ENCODE data around the gene TCF12. TPM values are rescaled to one million over a fixed set of nuclear protein-coding genes. Genes with fewer than 3 reads are reported as not detected.

Gene TCF12
- polyA plus RNA-seq, 3 donors = 15.8 to 52.5 (median 27.6) TPM

DNA sequence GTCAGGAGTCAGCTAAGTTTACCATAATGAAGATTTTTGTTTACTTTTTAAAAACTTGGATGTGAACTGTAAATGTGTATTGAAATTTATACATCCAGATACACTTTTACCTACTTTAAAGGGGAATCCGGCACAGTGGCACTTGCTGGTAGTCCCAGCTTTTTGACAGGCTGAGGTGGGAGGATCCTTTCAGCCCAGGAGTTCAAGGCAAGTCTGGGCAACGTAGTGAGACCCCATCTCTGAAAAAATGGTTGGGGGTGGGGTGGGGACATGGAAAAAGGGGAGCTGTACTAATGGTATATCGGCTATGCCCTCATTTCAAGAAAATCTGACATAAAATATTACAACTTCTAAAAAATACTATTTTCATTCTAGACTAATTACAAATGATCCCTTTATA, 362.0 kb downstream of the TCF12 start:
- H2AFZ ChIP-seq (ENCODE audit: insufficient read depth, low read depth, low read length, poor library complexity, severe bottlenecking) = no peak overlapping the region
- WGBS (ENCODE audit: insufficient coverage) = no CpG with 5 or more reads among the region's 3 CpGs
- H3K9me3 ChIP-seq (replicated peaks in 1 of 2; ENCODE audit: control insufficient read depth in 1 of 2, insufficient read depth in 1 of 2, low read length in 2 of 2) = no peaks in the 10 kb centered on the region
- DNase-seq = no peak
- H3K27me3 ChIP-seq (ENCODE audit: control insufficient read depth in 2 of 2, insufficient read depth in 2 of 2, low read length in 2 of 2) = no peaks in the 10 kb centered on the region
- Mint-ChIP-seq H3K9me3 (peaks cover 0 to 1% (median 0%) of the 10 kb centered on the region in 7 donors), H3K4me3 (no peak overlapping the region), H3K27me3 (ENCODE audit: low read depth in 3 of 3) (no peaks in the 10 kb centered on the region), H3K4me1 (peaks cover 41% of the 10 kb centered on the region), H3K36me3 (peaks cover 52 to 53% of the 10 kb centered on the region in 2 donors), H3K27ac (no peak overlapping the region)
- H3K4me2 ChIP-seq (replicated peaks; ENCODE audit: extremely low read depth, low read length, poor library complexity, severe bottlenecking) = no peak overlapping the region
- no peak overlapping the region for H3K27ac ChIP-seq (ENCODE audit: low read depth in 1 of 2, low read length in 2 of 2)
- intact Hi-C loops (cut with micrococcal nuclease) = no loop called here
- peaks cover 18 to 28% of the 10 kb centered on the region in 2 donors for H3K4me1 ChIP-seq (ENCODE audit: control insufficient read depth in 1 of 2, insufficient read depth in 2 of 2, low read length in 2 of 2)
- H3K79me2 ChIP-seq (ENCODE audit: insufficient read depth, low read length) = no peaks in the 10 kb centered on the region
- peaks cover 9 to 50% of the 10 kb centered on the region in 2 donors for H3K36me3 ChIP-seq (replicated peaks in 1 of 2; ENCODE audit: control insufficient read depth in 1 of 2, insufficient read depth in 2 of 2, low read length in 2 of 2)
- H3K9ac ChIP-seq (ENCODE audit: insufficient read depth, low read length, poor library complexity, severe bottlenecking) = no peak overlapping the region
- TF ChIP-seq, protein P1, sequence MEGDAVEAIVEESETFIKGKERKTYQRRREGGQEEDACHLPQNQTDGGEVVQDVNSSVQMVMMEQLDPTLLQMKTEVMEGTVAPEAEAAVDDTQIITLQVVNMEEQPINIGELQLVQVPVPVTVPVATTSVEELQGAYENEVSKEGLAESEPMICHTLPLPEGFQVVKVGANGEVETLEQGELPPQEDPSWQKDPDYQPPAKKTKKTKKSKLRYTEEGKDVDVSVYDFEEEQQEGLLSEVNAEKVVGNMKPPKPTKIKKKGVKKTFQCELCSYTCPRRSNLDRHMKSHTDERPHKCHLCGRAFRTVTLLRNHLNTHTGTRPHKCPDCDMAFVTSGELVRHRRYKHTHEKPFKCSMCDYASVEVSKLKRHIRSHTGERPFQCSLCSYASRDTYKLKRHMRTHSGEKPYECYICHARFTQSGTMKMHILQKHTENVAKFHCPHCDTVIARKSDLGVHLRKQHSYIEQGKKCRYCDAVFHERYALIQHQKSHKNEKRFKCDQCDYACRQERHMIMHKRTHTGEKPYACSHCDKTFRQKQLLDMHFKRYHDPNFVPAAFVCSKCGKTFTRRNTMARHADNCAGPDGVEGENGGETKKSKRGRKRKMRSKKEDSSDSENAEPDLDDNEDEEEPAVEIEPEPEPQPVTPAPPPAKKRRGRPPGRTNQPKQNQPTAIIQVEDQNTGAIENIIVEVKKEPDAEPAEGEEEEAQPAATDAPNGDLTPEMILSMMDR (IDR thresholded peaks at IDR 0.05) = no peak
- no peak overlapping the region for H3K4me3 ChIP-seq (replicated peaks in 1 of 3; ENCODE audit: low read depth in 2 of 3, low read length in 3 of 3)
- no peaks in the 10 kb centered on the region for H4K20me1 ChIP-seq (ENCODE audit: insufficient read depth, low read length)

DNA sequence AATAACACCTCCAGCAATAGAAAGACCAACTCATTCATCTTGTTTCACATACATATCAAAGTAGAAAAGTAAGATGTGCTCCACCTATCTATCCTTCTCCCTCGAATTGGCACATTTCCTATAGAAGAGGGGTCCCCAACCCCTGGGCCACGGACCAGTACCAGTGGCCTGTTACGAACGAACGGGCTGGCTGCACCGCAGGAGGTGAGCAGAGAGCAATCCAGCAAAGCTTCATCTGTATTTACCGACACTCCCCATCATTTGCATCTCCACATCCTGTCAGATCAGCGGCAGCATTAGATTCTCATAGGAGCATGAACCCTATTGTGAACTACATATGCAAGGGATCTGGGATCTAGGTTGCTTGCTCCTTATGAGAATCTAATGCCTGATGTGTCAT, 362.9 kb downstream of the TCF12 start:
- Mint-ChIP-seq H3K27me3 (ENCODE audit: low read depth in 3 of 3) (peaks cover 0 to 2% (median 0%) of the 10 kb centered on the region in 3 donors), H3K9me3 (peaks cover 0 to 1% (median 0%) of the 10 kb centered on the region in 7 donors), H3K4me3 (peak overlapping the region in 1 of 2 donors; percentile 45), H3K27ac (peak overlapping the region in 2 of 7 donors; percentile 51 to 77), H3K4me1 (peaks cover 37% of the 10 kb centered on the region), H3K36me3 (peaks cover 52% of the 10 kb centered on the region in 2 donors)
- no peak for DNase-seq
- H3K4me2 ChIP-seq (replicated peaks; ENCODE audit: extremely low read depth, low read length, poor library complexity, severe bottlenecking) = no peak overlapping the region
- no peaks in the 10 kb centered on the region for H3K9me3 ChIP-seq (replicated peaks in 1 of 2; ENCODE audit: control insufficient read depth in 1 of 2, insufficient read depth in 1 of 2, low read length in 2 of 2)
- no peaks in the 10 kb centered on the region for H4K20me1 ChIP-seq (ENCODE audit: insufficient read depth, low read length)
- TF ChIP-seq, protein P1 (IDR thresholded peaks at IDR 0.05) = no peak
- H3K9ac ChIP-seq (ENCODE audit: insufficient read depth, low read length, poor library complexity, severe bottlenecking) = no peak overlapping the region
- no peak overlapping the region for H3K4me3 ChIP-seq (replicated peaks in 1 of 3; ENCODE audit: low read depth in 2 of 3, low read length in 3 of 3)
- intact Hi-C loops (cut with micrococcal nuclease) = no loop called here
- H3K27ac ChIP-seq (ENCODE audit: low read depth in 1 of 2, low read length in 2 of 2) = no peak overlapping the region
- peaks cover 4 to 50% of the 10 kb centered on the region in 2 donors for H3K36me3 ChIP-seq (replicated peaks in 1 of 2; ENCODE audit: control insufficient read depth in 1 of 2, insufficient read depth in 2 of 2, low read length in 2 of 2)
- no peaks in the 10 kb centered on the region for H3K27me3 ChIP-seq (ENCODE audit: control insufficient read depth in 2 of 2, insufficient read depth in 2 of 2, low read length in 2 of 2)
- 87% methylated on average over 4 of the region's 8 CpGs for WGBS (ENCODE audit: insufficient coverage)
- H2AFZ ChIP-seq (ENCODE audit: insufficient read depth, low read depth, low read length, poor library complexity, severe bottlenecking) = no peak overlapping the region
- H3K4me1 ChIP-seq (ENCODE audit: control insufficient read depth in 1 of 2, insufficient read depth in 2 of 2, low read length in 2 of 2) = peaks cover 18 to 28% of the 10 kb centered on the region in 2 donors
- no peaks in the 10 kb centered on the region for H3K79me2 ChIP-seq (ENCODE audit: insufficient read depth, low read length)

Measured in CD14-positive monocyte (primary cell).